ENCODE results near the gene SCUBE2.

DNA sequence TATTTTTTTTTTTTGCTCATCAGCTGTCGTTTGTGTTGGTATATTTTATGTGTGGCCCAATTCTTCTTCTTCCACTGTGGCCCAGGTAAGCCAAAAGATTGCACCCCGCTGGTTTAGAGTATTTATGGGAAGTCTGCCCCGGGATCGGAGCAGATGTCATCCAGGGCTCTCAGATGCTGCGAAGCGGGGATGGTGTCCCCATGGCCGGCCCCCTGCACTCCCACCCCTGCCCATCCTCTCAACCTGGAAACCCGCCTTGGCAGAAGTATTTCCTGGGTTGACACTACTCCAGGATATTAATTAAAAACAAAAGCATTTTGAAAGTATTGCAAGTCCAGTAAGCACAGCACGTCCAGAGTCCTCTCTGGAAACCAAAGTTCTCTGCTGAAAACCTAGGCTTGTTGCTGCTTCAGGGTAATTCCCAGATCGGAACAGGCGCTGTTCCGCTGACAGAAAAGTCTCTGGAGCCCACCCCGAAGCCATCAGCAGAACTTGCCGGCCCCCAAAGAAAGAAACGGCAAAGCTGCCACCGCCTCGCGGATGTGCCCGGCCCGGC, 833 bp downstream of the SCUBE2 start:
- TF ChIP-seq CTCF (conservative IDR thresholded peaks at IDR 0.05 in 1 of 2, IDR thresholded peaks at IDR 0.05 in 1 of 2; ENCODE audit: extremely low read depth in 1 of 2, insufficient read depth in 1 of 2, low read depth in 1 of 2, low read length in 2 of 2) (no peak), EZH2 (IDR thresholded peaks at IDR 0.05; ENCODE audit: borderline replicate concordance, low read length) (no peak)

All from mammary epithelial cell (primary cell).